ENCODE results near the gene GRIN2D.
A peak's percentile ranks its signal among the peaks of the same experiment; 100 is the strongest.

Gene GRIN2D

GRCh38 chr19:48364598-48365348 lies 28.7 kb upstream of the GRIN2D start:
- Histone ChIP-seq H3K9me3 (ENCODE audit: low read length) (no peaks in the 10 kb centered on the region), H3K36me3 (ENCODE audit: insufficient read depth, low read length) (no peaks in the 10 kb centered on the region), H3K4me2 (ENCODE audit: low read length) (peak overlapping the region; percentile 98), H3K79me2 (ENCODE audit: insufficient read depth, low read length) (no peaks in the 10 kb centered on the region), H4K20me1 (ENCODE audit: insufficient read depth, low read length) (no peaks in the 10 kb centered on the region), H3K4me3 (ENCODE audit: low read depth, low read length, poor library complexity, severe bottlenecking) (peak overlapping the region; percentile 71), H3K9ac (ENCODE audit: low read length) (peak overlapping the region; percentile 84), H3F3A (ENCODE audit: insufficient read depth, low read length) (no peaks in the 10 kb centered on the region), H3K9me2 (ENCODE audit: low read depth, low read length) (no peaks in the 10 kb centered on the region), H3K4me1 (ENCODE audit: insufficient read depth, low read length, severe bottlenecking) (peaks cover 16% of the 10 kb centered on the region), H3K27ac (ENCODE audit: low read depth, low read length, poor library complexity, severe bottlenecking) (peak overlapping the region; percentile 78), H3K27me3 (ENCODE audit: insufficient read depth, low read length) (no peaks in the 10 kb centered on the region; the same call in 1 of the 2 replicates), H2AFZ (ENCODE audit: low read length) (no peak overlapping the region)
- TF ChIP-seq EZH2 (IDR thresholded peaks at IDR 0.05; ENCODE audit: borderline replicate concordance, low read length): no peak
- TF ChIP-seq, protein P1, sequence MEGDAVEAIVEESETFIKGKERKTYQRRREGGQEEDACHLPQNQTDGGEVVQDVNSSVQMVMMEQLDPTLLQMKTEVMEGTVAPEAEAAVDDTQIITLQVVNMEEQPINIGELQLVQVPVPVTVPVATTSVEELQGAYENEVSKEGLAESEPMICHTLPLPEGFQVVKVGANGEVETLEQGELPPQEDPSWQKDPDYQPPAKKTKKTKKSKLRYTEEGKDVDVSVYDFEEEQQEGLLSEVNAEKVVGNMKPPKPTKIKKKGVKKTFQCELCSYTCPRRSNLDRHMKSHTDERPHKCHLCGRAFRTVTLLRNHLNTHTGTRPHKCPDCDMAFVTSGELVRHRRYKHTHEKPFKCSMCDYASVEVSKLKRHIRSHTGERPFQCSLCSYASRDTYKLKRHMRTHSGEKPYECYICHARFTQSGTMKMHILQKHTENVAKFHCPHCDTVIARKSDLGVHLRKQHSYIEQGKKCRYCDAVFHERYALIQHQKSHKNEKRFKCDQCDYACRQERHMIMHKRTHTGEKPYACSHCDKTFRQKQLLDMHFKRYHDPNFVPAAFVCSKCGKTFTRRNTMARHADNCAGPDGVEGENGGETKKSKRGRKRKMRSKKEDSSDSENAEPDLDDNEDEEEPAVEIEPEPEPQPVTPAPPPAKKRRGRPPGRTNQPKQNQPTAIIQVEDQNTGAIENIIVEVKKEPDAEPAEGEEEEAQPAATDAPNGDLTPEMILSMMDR (IDR thresholded peaks at IDR 0.05; ENCODE audit: low read length): no peak

DNA sequence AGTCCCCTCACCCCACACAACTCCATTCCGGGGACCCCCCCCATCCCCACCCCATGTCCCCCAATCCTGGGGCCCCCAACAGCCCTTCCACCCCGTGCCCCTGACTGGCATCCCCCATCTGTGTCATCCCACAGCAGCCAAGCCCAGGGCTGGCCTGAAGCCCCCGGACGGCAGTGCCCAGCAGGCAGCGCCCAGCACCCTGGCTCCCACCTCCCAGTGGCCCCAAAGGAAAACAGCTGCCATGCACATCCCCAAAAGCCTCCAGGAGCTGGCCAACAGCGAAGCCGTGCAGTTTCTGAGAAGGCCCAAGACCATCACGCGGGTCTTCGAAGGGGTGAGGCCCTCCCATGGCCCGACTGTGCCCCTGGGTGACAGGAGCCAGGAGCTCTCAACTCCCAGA lies 27.9 kb upstream of the GRIN2D start:
- H3K36me3 ChIP-seq (ENCODE audit: insufficient read depth, low read length): no peaks in the 10 kb centered on the region

GRCh38 chr19:48367855-48368254 lies 25.6 kb upstream of the GRIN2D start:
- Histone ChIP-seq H3K9me2 (ENCODE audit: low read depth, low read length) (no peaks in the 10 kb centered on the region), H3K4me2 (ENCODE audit: low read length) (no peak overlapping the region), H3K4me3 (ENCODE audit: low read depth, low read length, poor library complexity, severe bottlenecking) (no peak overlapping the region), H3K79me2 (ENCODE audit: insufficient read depth, low read length) (no peaks in the 10 kb centered on the region), H3F3A (ENCODE audit: insufficient read depth, low read length) (no peaks in the 10 kb centered on the region), H4K20me1 (ENCODE audit: insufficient read depth, low read length) (no peaks in the 10 kb centered on the region), H3K27ac (ENCODE audit: low read depth, low read length, poor library complexity, severe bottlenecking) (no peak overlapping the region), H3K9ac (ENCODE audit: low read length) (no peak overlapping the region), H3K9me3 (ENCODE audit: low read length) (no peaks in the 10 kb centered on the region), H3K36me3 (ENCODE audit: insufficient read depth, low read length) (no peaks in the 10 kb centered on the region), H3K27me3 (ENCODE audit: insufficient read depth, low read length) (no peaks in the 10 kb centered on the region; the same call in 1 of the 2 replicates), H3K4me1 (ENCODE audit: insufficient read depth, low read length, severe bottlenecking) (peaks cover 12% of the 10 kb centered on the region), H2AFZ (ENCODE audit: low read length) (no peak overlapping the region)
- no peak for TF ChIP-seq EZH2 (IDR thresholded peaks at IDR 0.05; ENCODE audit: borderline replicate concordance, low read length)
- TF ChIP-seq, protein P1 (IDR thresholded peaks at IDR 0.05; ENCODE audit: low read length): no peak

More for the DNA sequence above, 27.9 kb upstream of the GRIN2D start:
- no peak overlapping the region for H3K4me3 ChIP-seq (ENCODE audit: low read depth, low read length, poor library complexity, severe bottlenecking)
- no peaks in the 10 kb centered on the region for H3F3A ChIP-seq (ENCODE audit: insufficient read depth, low read length)
- H3K4me2 ChIP-seq (ENCODE audit: low read length): no peak overlapping the region
- no peaks in the 10 kb centered on the region for H4K20me1 ChIP-seq (ENCODE audit: insufficient read depth, low read length)
- H3K9me2 ChIP-seq (ENCODE audit: low read depth, low read length): no peaks in the 10 kb centered on the region
- H3K27ac ChIP-seq (ENCODE audit: low read depth, low read length, poor library complexity, severe bottlenecking): no peak overlapping the region
- H3K27me3 ChIP-seq (ENCODE audit: insufficient read depth, low read length): no peaks in the 10 kb centered on the region; the same call in 1 of the 2 replicates
- TF ChIP-seq, protein P1 (IDR thresholded peaks at IDR 0.05; ENCODE audit: low read length): no peak
- no peak for TF ChIP-seq EZH2 (IDR thresholded peaks at IDR 0.05; ENCODE audit: borderline replicate concordance, low read length)
- no peak overlapping the region for H3K9ac ChIP-seq (ENCODE audit: low read length)
- no peak overlapping the region for H2AFZ ChIP-seq (ENCODE audit: low read length)
- H3K79me2 ChIP-seq (ENCODE audit: insufficient read depth, low read length): no peaks in the 10 kb centered on the region
- peaks cover 16% of the 10 kb centered on the region for H3K4me1 ChIP-seq (ENCODE audit: insufficient read depth, low read length, severe bottlenecking)
- H3K9me3 ChIP-seq (ENCODE audit: low read length): no peaks in the 10 kb centered on the region
